GM19043 (cell line): ENCODE measurements around the gene ZNF562.

ENCODE experiments used
- ATAC-seq: cut with Tn5 transposase; IDR thresholded peaks from one replicate; pipeline ENCODE4 v1.9.1; 2021; ENCODE audit warnings: low read depth; ENCODE audit not compliant: unreplicated experiment

The ZNF562 gene

GRCh38 chr19:9645472-9645871 is 29.4 kb downstream of the ZNF562 start:
- ATAC-seq: no peak

GRCh38 chr19:9644472-9644871 is 30.4 kb downstream of the ZNF562 start:
- no peak for ATAC-seq

GRCh38 chr19:9641810-9642209 is 33.1 kb downstream of the ZNF562 start:
- ATAC-seq: no peak

- ATAC-seq: no peak
These were observed 33.9 kb downstream of the ZNF562 start for GRCh38 chr19:9640956-9641355.

GRCh38 chr19:9636018-9636417 is 38.9 kb downstream of the ZNF562 start:
- no peak for ATAC-seq

GRCh38 chr19:9627856-9628255 is 47.0 kb downstream of the ZNF562 start:
- ATAC-seq: no peak

- no peak for ATAC-seq
These were observed 52.4 kb downstream of the ZNF562 start for GRCh38 chr19:9622531-9622930.

- ATAC-seq: peak; percentile 57
These were observed 53.5 kb downstream of the ZNF562 start, which contains the start of gene ZNF561 for GRCh38 chr19:9621156-9622037. Gene ZNF561, minus strand, starts transcription at chr19:9621232. Its CDS starts 1,776 bp downstream, at chr19:9619456.

GRCh38 chr19:9620842-9621155 is 54.1 kb downstream of the ZNF562 start:
- no peak for ATAC-seq

- ATAC-seq: no peak
These were observed 59.1 kb downstream of the ZNF562 start for GRCh38 chr19:9615844-9616243.

- ATAC-seq: no peak
These were observed 64.3 kb downstream of the ZNF562 start for GRCh38 chr19:9610484-9611113.

GRCh38 chr19:9608912-9609311 is 66.0 kb downstream of the ZNF562 start:
- no peak for ATAC-seq

GRCh38 chr19:9597027-9597426 is 77.9 kb downstream of the ZNF562 start:
- no peak for ATAC-seq
